ENCODE measurements around the gene DICER1.
"Not testable (repeated sequence)": the region's sequence is repeated elsewhere in the genome, so short reads cannot be mapped to it uniquely, and the experiment has no call there.

Gene DICER1

DNA sequence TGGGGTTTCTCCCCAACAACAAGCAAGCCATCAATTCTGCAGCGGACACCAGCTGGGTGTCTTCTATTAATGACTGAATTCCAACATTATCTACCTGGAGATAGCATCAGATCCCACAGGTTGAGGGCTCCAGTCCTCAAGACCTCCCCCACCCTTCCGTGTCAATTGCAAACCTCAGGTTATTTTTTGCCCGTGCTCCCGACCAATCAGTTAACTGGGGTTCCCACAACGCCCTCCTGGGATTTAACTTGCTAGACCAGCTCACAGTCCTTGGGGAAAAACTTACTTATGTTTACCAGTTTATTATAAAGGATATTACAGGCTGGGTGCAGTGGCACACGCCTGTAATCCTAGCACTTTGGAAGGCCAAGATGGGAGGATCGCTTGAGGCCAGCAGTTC is 9.7 kb downstream of the DICER1 start:
- DNase-seq: no peak

DNA sequence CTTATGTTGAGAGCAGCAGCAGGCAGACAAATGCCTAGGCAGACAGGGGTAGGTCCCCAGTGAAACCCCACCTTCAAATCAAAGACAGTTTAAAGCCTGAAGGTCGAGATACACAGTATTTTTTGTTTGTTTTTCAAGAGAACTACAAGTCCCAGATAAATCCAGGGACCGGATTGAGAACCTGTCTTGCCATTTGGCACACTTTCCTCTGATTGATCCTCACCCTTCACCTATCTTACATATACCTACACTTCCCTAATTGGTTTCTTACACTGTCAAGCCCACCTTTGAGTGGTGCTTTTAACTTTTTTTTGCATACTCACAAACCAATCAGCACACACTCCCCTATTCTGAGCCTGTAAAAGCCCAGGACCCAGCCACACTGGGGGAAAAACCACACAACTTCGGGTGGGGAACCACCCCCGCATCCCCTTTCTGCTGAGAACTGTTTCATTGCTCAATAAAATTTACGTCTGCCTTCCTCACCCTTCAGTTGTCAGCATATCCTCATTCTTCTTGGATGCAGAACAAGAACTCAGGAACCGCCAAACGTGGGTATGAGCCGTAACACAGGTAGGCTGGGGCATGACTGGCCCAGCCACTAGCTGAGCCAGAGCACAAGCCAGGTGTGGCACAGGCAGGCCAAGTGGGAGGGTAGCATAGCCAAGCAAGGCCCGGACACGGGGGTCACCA is 11.1 kb downstream of the DICER1 start:
- DNase-seq: no peak

DNA sequence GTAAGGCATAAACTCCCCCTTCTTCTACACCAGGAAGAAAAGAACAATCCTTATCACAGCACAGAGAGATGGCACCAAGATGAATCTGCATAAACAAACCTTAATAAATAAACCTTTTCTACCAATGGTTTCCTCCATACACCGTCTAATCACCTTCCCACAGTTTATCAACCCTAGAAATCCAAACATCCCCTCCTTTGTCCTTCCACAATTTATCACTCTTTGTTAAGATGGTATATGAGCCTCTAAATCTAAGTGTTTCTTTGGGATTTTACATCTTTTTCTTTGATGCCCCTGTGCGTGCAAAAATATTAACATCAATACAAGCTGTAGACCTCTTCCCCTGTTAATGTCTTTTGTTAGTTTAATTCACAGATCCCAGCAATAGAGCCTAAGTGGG is 12.5 kb downstream of the DICER1 start:
- DNase-seq: no peak

DNA sequence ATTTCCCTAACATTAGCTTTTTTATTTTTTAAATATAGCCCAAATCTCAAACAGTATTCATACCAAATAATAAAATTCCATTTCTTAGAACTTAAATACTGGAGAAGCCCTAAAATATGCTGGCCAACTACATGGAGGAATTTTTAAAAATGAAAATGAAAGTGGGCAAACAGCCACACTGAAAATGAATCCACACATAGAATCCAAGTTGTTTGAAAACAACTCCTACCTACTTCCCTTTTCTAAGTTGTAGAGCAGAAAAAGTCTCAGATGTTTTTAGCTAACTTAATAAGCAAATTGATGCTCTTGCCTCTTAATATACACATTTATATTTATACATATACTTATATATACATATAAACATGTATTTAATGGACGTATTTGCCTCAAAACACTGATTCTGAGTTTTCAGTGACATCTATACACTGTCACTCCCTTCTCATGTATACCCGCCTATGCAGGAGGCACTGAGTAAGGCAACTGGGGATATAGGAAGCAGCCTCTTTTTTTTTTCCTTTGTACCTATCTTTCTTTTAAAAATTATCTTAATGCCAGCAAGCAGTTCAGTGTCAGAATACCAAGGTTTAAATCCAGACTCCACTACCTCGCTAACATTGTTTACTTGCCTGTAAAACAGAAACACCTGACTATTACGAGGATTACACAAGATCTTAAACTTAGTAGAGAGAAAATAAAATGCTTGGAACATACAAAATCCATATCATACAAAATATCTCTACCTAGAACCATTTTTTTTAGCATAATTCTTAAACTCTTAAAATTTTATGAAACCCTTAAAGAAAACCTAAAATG is 13.3 kb downstream of the DICER1 start:
- no peak for DNase-seq

DNA sequence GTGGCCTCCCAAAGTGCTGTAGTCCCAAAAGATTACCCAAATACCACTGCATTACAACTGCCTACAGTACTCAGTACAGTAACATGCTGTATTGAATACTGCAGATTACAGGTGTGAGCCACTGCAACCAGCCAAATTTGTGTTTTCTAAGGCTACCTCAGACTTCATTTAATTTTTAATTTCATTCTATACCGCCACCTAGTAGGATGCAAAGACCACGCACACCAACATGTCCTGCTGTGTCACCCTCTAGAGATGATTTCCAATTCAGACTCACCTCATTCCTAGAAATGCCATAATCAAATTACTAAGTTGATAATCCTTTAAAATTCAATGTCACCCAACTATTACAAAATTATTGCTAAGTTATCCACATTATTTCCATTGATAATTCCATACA is 15.1 kb downstream of the DICER1 start:
- no peak for DNase-seq

DNA sequence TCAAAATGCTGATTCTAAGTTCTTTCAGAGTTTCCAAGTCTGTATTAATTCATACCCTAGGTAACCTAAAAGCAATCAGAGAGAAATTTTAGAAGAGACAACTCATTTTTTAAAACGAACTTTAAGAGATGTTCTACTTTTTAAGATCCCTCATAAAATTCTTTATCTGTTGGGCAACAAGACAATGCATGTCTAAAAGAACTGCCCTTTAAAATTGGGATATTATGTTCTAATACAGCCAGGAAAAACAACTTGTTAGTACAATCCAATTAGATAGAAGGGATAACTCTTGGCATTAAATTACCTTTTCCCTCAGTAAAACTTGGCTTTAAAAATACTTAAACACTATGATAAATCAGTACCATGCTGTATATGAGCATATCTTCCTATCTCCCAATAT is 15.6 kb downstream of the DICER1 start:
- DNase-seq: no peak

DNA sequence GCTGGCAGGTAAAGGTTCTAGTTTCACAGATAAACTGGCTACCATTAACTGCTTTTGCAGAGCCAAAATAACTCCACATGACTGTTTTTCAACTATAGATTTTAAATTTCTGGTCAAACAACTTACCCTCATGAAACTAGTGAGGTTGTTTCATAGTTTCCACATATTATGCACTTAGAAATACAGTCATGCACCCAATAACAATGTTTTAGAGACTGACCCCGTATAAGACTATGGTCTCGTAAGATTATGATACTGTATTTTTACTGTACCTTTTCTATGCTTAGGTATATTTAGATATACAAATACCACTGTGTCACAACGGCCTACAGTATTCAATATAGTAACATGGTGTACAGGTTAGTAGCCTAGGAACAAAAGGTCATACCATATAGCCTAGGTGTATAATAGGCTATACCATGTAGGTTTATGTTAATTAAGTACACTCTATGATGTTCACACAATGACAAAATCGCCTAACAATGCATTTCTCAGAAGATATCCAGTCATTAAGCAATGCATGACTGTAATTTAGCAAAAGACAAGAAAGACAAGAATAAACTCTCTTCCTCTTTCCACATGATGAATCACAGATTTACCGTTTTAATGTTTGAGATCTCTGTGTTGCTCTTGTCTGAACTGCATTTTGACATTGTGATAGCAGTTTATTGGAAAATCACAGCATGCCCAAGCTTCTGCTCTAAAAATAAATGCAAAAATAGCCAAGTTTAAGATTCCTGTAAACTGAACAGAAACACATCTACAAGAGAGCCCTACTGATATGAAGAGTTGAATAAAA is 17.1 kb downstream of the DICER1 start:
- no peak for DNase-seq

DNA sequence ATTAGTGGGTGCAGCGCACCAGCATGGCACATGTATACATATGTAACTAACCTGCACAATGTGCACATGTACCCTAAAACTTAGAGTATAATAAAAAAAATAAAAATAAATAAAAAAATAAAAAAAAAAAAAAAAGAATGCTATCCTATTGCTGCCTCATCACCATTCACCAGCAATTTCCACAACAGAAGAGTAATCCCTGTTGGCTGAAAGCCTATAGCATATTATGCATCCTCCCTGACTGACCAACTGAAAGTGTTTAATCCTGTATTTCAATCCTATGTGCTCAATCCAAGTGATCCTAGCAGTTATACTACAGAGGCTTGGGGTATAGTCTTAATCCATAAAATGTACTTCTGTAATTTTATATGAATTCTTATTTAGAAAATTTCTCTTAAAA is 18.5 kb downstream of the DICER1 start:
- no peak for DNase-seq

DNA sequence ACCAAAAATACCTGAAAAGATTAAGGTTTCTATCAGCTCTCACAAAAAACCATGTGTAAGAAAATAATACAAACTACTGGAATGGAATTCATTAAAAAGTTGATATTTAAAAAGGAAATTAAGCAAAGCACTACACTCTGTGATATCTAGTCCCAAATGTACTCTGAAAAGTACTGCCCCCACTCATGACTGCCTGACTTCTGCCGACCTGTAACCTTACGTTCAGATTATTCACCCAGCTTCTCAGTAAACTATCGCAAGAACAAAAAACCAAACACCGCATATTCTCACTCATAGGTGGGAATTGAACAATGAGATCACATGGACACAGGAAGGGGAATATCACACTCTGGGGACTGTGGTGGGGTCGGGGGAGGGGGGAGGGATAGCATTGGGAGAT is 18.9 kb downstream of the DICER1 start:
- not testable (repeated sequence) for DNase-seq

DNA sequence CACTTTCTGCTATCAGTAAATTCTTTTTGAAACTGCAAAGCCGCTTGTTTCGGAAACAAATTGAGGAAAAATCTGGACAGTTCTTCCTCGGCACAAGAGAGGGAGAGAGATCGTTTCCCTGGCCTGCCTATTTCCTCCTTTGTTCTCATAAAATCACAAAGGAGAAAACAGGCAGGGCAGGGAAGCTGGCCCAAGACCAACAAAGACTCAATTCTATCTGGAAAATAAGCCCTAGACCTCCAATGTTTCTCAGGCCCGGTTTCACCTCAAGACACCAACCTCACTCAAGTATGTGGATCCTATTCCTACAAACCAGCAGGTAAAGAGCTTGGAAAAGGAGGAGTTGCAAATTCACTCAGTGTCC is 19.5 kb downstream of the DICER1 start:
- no peak for DNase-seq

DNA sequence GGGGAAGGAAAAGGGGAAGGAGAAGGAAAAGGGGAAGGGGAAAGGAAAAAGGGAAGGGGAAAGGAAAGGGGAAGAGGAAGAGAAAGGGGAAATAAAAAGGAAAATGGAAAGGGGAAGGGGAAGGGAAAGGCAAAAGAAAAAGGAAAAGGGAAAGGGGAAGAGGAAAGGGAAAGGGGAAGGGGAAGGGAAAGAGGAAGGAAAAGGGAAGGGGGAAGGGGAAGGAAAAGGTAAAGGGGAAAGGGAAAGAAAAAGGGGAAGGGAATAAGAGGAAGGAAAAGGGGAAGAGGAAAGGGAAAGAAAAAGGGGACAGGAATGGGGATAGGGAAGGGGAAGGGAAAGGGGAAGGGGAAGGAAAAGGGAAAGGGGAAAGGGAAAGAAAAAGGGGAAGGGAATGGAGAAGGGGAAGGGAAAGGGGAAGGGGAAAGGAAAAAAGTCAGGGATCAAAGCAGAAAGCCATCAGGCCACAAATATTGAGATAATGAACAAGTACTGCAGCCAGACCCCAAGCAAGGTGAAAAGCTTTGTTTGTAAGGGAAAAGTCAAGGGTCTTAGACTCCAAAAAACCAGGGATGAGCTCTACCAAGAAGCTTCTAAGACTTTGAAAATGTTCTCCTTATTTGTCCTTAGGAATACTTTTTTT is 20.0 kb downstream of the DICER1 start:
- DNase-seq: no peak

DNA sequence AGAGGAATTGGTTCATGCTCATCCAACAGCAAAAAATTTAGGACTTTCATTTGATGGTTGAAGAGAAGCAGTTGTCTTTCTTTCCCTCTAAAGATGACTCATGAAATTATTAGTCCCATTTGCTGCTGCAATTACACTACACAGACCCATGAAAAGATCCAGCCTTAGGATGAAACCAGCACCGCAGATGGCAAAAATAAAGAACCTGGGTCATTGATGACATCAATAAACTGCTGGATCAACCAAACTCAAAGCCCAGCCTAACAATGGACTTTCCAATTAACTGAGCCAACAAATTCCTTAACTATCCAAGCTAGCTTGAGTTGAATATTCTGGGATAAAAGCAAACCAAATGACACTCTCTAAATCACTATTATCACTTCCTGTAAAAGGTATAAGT is 20.7 kb downstream of the DICER1 start:
- DNase-seq: no peak

DNA sequence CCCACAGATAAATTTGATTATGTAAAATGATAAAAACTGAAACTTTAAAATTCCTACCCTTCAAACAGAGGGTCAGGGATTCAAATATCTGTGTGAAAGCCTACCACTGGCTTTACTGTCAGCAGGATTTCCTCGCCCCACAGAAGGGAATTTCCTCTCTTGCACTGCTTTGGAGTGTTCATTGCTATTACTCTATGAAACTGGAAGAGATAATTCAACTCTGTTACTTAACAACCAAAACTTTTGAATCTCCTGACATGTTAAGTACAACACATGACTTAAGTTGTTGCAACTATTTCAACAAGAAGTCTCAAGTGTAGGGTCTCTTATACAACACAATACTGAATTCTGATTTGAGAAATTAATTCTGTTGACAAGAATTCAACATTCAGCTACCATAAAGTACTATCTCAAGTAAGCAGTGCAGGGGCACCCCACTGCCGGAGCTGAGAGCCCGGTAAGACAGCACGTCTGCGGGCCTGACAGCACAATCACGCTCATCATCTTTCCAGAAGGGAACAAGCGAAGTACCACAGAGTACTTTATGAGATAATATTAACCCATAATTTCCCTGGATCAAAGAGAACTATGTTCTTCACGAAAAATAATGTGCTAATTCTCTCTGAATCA is 22.9 kb downstream of the DICER1 start:
- no peak for DNase-seq

DNA sequence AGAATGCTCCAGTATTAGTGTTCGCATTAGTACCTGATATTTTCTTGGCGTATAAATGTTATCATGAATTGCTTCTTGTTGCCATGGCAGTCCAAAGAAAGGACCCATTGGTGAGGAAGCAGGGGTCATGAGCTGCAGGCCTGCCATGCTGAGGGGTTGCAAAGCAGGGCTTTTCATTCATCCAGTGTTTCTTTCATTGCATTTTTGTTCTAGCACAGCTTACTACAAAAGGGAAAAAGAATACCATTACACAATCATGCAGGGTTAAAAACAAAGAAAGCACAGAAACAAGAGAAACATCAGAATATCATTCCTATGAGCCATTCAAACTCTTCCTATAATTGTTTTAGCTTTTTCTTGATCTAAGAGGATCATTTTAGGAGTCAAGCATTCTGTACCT is 24.0 kb downstream of the DICER1 start:
- no peak for DNase-seq

DNA sequence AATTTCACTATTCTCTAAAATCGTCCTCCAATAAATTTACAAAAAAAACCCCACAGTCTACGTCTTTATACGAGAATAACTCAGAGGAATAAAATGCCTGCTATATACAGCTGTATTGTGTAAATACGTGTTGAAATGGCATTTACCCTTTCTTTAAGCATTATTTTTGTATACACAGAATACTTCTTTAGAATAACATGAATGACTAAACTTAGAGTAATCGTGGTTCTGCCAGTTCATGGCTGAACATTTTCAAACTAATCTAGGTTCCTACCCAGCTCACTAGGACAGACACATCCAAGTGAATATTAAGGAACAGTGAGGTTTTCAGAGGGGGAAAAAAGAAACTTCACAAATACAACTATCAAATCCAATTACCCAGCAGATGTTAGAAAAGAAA is 24.6 kb downstream of the DICER1 start:
- no peak for DNase-seq

DNA sequence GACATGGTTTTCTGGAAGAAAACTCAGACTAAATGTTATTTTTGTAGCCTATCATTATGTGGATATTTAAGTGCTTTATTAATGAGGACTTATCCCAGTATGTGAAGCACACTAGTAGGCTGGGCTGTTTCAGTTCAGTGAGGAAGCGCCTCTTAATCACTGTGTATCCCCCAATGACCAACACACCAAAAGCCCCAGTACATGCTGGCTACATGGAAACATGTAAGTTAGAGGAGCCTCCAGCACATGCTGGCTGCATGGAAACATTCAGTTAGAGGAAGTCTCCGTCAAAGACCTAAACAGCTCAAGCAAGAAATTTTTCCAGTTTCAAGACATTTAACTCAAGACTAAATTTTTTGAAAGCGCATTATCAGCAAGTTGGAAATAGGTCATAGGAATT is 26.8 kb downstream of the DICER1 start:
- no peak for DNase-seq

DNA sequence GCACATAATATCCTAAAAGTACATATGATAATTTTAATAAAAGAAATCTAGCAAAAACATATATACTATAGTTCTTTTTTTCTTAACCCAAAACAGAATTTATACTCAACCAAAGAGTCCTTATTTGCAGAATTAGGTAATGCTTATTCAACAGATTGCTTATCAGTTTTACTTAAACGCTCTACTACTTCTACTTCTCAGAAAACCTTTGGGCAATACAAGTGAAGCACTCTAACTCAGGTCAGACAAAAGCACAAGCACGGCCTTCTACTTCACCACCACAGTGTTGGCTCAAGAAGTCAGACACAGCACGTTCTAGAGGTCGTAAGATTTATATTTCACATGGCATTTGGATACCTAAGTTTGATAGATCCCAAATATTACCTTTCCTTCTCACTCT is 29.2 kb downstream of the DICER1 start:
- DNase-seq: no peak

DNA sequence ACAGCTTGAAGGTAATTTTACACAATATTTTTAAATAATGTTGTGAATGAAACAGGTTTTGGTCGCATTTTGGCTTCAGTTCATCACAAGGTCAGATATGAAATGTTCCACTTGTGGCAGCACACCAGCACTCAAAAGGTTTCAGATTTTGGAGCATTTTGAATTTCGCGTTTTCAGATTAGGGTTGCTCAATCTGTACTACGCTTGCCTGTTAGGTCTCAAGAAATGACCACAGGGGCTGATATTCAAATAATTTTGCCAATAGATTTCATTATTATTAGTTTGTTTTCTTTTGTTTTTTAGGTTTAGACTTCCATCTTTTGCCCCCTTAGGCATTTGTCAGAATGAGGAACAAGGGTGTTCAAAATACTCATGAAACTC is 29.8 kb downstream of the DICER1 start:
- no peak for DNase-seq

DNA sequence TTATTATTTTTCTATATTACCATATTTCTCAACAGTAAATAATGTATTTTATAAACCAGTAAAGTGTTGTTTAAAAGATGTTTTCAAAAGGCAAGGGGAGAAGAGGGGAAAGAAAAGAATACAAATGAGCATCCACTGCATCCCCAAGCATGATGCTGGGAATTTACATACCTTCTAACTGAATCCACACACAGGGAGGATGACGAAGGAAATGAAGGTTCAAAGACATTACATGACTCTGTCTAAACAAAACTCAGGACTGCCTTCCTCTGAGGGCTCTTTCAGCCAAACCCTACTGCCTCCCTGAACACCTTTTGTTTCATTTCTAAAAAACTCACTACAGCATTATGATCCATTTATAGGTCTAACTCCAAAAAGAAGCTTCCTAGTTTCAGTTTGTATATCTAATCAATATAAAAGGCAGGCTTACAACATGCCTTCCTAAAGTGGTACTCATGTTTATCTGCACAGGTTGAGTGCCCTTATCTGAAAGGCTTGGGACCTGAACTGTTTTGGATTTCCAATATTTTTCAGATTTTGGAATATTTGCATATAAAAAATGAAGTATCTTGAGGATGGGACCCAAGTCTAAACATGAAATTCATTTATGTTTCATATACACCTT is 30.3 kb downstream of the DICER1 start:
- DNase-seq: no peak

DNA sequence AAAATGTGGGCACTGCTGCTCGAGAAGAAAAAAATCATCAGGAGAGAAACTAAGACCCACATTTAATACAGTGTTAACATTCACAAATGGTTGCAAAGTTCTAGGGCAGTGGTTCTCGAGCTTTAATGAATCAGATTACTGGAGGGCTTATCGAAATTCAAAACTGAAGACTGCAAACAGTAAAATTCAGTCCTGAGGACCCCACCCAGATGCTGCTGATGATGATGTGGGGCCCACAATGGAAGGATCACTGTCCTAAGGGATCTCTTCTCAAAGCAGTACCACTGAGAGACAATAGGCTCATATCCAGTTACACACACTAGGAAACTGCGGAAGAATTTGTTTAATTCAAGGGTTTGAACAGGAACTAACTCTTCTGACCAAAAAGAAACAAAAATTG is 31.4 kb downstream of the DICER1 start:
- no peak for DNase-seq

DNA sequence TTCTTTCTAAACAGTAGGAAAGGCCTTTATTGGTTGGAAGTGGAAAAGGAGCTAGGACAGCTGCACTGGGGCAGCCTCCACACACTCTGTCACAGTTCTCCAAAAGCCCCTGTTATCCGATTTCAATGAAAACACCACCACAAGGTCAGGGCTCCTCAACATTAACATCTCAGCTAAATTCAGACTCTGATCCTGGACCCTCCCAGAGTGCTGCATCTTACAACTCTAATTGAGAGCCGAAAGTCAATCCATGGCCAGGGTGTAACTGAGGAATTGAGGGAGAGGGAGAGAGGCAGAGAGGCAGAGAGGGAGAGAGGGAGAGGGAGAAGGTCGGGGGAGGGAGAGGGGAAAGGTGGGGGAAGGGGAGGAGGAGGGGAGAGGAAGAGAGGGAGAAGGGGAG is 32.1 kb downstream of the DICER1 start:
- no peak for DNase-seq

DNA sequence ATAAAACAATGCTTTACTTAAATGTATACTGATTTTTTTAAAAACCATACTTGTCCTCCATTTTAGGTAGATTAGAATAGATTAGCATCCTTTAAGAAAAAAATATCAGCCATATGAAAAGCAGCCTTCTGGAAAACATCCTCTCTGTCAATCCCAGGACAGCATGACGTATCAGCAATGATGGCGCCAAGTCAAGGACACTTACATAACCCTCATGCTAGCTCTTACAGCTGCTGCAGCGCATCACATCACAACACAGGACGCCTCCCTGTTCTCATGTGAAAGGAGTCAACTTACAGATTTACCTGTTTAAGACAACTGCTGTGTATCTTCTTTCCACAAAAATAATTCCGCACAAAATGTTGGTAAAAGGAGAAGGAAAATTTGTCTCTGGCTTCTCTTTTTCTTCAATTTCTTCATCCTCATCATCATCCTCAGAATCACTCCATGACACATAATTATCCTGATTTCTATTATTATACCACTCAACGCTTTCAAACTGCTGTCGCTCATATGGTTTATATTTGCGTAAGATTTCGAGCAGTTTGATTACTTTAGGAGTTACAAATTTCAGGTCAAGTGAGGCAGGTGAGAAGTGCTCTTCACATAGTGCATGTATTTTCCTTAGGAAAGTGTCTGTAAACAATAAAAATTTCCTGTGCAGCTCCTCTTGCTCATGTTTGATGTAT is 33.3 kb downstream of the DICER1 start:
- DNase-seq: no peak

Measured in activated CD8-positive, alpha-beta memory T cell treated with anti-CD3 and anti-CD28 coated beads for 24 hours (primary cell).